Activated CD8-positive, alpha-beta memory T cell treated with anti-CD3 and anti-CD28 coated beads, Interleukin-2, amount 50 U/mL, for 1 hour (primary cell): ENCODE data around the gene UNC5C.

Source experiments
- DNase-seq: peaks from one replicate; pipeline ENCODE4 v3.0.0-alpha.2; 2020; ENCODE audit errors: extremely low read depth

UNC5C gene

DNA sequence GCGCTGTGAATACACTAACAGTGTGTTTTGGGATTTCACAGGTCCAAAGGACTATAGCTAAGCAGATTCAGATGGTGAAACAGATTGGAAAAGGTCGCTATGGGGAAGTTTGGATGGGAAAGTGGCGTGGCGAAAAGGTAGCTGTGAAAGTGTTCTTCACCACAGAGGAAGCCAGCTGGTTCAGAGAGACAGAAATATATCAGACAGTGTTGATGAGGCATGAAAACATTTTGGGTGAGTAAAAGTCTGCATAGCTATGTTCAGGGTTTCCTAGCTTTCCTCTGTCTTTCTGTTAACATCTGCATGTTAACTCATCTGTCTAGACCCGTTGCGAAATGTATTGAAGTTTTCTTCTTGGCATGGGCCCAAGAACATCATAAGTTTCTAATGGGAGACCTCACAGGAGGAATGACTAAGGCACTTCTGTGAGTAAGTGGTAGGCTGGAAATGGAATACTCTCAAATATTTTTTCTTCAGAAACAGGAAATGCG is 418.9 kb downstream of the UNC5C start:
- DNase-seq: no peak

DNA sequence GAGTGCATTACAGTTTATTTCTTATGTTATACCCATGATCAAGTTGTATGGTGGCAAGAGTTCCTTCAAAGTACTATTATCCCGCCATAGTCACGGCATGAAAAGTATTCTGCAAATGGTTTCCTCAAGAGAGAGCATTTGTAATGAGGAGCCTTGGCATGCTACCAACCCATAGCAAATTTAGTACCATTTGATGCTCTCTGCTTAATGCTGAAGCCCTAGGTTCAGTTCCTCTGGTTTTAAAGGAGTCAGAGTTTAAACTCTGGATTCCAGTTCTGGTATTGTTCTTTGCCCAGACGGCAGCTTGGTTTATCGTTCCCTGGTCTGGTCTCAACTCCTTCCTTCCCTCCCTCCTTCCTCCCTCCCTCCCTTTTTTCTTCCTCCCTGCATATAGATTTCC is 419.7 kb downstream of the UNC5C start:
- no peak for DNase-seq

DNA sequence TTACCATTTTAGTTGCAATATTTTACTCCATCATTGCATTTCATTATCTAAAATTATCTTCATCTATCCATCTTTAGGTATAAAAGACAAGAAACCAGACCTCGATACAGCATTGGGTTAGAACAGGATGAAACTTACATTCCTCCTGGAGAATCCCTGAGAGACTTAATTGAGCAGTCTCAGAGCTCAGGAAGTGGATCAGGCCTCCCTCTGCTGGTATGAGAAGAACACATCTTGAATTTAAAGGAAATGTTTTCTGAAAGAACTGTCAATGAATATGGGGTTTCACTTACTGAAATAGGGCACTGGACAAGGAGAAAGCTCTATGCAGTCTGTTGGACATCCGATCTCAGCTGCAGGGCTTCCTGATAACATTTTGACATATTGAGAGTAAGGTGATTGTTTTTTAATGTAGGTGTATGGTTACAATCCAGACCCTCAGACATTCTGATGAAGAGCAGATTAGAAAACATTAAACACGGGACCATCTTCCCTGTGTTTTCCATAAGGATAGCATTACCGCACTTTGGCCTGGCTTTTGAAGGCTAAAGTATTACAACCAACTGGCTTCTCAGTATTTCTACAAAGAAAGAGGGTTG is 423.8 kb downstream of the UNC5C start:
- DNase-seq: no peak

DNA sequence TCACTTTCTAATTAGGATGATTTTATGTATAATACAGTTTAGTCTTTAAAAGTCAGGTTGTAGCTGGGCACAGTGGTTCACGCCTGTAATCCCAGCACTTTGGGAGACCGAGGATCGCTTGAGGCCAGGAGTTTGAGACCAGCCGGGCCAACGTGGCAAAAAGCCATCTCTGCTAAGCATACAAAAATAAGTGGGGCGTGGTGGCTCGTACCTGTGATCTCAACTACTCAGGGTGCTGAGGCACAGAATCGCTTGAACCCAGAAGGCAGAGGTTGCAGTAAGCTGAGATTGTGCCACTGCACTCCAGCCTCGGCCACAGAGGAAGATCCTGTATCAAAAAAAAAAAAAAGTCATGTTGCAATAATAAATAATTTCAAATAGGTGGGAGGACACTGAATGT is 426.8 kb downstream of the UNC5C start:
- DNase-seq: no peak

DNA sequence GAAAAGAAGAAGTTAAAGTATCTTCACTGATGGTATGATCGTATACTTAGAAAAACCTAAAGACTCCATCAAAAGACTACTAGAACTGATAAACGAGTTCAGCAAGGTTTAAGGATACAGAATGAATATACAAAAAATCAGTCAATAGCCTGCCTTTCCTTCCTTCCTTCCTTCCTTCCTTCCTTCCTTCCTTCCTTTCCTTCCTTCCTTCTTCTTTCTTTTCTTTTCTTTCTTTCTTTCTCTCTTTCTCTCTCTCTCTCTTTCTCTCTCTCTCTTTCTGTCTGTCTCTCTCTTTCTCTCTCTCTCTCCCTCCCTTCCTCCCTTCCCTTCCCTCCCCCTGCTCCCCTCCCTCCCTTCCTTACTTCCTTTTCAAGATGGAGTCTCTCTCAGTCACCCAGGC is 428.3 kb downstream of the UNC5C start:
- DNase-seq: no peak

DNA sequence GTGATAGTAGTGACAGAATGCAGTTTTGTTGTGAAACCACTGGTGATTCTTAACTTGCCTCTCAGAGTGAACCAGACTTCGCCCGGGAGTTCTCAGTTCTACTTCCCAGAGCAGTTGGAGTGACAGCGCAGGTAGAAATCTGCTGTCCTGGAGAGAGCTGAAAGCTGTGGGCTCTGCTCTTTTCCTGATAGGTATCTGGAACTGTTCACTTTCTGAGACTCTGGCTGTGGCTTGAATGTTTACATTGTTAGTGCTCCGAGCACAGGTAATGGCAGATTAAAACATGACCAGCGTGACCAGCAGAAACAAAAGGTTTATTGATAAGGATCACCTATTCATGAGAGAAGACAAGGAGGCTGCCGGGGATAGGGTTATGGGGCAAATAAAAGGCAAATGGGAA is 430.3 kb downstream of the UNC5C start:
- no peak for DNase-seq

DNA sequence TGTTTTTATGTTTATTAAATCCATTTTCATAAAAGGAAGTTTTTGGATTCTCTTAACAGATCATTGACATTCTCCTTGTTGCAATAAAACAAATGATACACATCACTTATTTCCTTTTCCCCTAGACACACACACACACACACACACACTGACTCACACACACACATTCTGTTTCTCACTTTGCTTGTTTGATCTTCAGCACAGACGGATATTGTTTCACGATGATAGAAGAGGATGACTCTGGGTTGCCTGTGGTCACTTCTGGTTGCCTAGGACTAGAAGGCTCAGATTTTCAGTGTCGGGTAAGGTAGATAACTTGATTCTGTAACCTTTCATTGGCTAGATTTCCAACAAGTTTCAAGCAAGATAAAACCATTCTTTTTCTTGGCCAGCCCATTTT is 434.3 kb downstream of the UNC5C start:
- no peak for DNase-seq
